ENCODE measurements around the gene CDH5. TPM values are rescaled to one million over a fixed set of nuclear protein-coding genes. Genes with fewer than 3 reads are reported as not detected.
A peak's percentile ranks its signal among the peaks of the same experiment; 100 is the strongest.

The CDH5 gene
- total RNA-seq, 1 donor from 2014 or later: 42.9 TPM

DNA sequence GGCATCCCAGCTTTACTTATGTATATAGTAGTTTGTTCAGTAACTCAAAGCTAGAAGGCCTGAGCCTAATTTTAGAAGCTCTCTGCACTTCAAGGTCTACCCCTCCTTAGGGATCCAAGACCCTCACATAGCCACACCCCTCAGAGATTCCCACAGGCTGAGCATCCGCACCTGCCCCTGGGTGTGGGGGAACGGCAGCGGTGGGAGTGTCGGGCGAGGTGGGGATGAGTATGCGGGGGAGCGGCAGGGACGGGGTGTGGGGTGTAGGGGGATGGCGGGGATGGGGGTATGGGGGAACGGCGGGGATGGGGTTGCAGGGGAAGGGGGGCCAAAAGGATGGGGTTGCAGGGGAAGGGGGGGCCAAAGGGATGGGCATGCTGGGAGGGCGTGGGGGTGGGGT, 35.7 kb downstream of the CDH5 start:
- DNase-seq (no peak), ATAC-seq (ENCODE audit: poor library complexity) (no peak)
- intact Hi-C loops (cut with DNase I): no loop called here

DNA sequence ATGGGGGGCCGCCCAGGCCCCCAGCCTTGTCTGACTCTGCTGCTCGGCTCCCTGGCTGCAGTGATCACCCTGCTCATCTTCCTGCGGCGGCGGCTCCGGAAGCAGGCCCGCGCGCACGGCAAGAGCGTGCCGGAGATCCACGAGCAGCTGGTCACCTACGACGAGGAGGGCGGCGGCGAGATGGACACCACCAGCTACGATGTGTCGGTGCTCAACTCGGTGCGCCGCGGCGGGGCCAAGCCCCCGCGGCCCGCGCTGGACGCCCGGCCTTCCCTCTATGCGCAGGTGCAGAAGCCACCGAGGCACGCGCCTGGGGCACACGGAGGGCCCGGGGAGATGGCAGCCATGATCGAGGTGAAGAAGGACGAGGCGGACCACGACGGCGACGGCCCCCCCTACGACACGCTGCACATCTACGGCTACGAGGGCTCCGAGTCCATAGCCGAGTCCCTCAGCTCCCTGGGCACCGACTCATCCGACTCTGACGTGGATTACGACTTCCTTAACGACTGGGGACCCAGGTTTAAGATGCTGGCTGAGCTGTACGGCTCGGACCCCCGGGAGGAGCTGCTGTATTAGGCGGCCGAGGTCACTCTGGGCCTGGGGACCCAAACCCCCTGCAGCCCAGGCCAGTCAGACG, 36.2 kb downstream of the CDH5 start:
- DNase-seq (no peak), ATAC-seq (ENCODE audit: poor library complexity) (no peak)
- intact Hi-C loops (cut with DNase I): no loop called here

DNA sequence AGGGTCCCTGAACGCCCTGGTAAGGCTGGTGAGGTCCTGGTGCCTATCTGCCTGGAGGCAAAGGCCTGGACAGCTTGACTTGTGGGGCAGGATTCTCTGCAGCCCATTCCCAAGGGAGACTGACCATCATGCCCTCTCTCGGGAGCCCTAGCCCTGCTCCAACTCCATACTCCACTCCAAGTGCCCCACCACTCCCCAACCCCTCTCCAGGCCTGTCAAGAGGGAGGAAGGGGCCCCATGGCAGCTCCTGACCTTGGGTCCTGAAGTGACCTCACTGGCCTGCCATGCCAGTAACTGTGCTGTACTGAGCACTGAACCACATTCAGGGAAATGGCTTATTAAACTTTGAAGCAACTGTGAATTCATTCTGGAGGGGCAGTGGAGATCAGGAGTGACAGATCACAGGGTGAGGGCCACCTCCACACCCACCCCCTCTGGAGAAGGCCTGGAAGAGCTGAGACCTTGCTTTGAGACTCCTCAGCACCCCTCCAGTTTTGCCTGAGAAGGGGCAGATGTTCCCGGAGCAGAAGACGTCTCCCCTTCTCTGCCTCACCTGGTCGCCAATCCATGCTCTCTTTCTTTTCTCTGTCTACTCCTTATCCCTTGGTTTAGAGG, 37.1 kb downstream of the CDH5 start:
- intact Hi-C loops (cut with DNase I): no loop called here
- ATAC-seq (ENCODE audit: poor library complexity): no peak
- no peak for DNase-seq

DNA sequence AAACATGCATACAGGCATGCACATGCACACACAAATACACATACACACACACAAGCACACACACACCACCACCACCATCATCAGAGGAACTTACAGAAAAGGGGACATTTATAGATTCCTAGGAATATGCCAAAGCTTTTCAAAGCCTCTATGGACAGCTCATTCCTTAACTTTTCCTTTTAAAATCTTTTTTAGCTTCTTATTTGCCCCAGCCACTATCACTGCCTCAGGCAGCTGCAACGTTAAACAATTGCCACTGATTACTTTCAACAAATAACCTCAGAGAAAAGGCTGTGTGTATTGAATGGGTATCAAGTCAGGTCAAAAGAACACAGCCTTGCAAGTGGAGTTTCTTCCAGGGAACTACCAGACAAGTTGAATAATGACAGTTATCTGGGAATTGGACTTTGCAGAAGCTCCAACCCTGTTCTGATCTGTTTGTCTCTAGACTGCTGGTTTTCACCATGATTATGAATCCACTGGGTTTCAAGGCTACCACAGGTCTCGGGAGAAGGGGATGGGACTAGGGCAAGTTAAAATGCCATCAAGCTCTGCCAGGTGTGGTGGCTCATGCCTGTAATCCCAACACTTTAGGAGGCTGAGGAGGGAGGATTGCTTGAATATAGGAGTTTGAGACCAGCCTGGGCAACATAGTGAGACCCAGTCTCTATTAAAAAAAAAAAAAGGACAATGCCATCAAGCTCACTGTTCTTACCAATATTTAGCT, 38.7 kb downstream of the CDH5 start:
- ATAC-seq (ENCODE audit: poor library complexity): no peak
- intact Hi-C loops (cut with DNase I): loop anchor here (5.0 kb wide), 1 partner anchor 197 kb away; the partner anchor contains the start of gene CMTM3
- DNase-seq: no peak

DNA sequence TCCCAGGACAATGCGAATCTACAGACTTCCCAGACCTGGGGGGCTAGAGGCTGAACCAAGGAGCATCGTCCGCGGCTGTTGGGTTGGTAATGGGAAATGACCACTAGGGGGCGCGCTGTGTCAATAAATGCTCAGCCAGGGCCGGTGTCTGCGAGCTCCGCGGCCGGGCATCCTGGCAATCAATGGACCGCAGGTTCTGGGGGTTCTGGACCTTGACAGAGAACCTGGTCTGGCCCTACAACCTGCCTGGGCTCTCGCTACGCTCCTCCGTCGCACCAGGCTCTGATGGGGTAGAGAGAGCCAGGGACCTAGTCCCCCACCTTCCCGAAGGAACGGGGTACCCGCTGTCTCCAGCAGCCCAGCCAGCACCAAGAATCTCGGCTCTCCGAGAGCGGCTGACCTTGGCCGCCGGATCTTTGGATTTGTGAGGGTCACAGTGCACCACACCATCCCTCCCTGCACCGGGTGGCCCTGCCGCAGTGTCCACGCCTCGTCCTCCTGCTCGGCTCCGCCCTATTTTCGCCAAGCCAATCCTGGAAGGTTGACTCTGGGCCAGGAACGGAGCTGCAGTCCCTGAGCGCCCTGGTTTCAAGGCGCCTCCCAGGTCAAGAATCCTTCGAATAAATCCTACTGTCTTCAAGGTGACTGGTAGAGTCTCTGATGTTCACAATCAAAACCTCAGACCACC, 40.2 kb downstream of the CDH5 start:
- ATAC-seq (ENCODE audit: poor library complexity): peak; percentile 90
- DNase-seq: peak; percentile 92
- intact Hi-C loops (cut with DNase I): loop anchor here (2.0 to 5.0 kb wide), 2 partner anchors 76 to 196 kb away; partner anchors contain the start of gene CMTM3

DNA sequence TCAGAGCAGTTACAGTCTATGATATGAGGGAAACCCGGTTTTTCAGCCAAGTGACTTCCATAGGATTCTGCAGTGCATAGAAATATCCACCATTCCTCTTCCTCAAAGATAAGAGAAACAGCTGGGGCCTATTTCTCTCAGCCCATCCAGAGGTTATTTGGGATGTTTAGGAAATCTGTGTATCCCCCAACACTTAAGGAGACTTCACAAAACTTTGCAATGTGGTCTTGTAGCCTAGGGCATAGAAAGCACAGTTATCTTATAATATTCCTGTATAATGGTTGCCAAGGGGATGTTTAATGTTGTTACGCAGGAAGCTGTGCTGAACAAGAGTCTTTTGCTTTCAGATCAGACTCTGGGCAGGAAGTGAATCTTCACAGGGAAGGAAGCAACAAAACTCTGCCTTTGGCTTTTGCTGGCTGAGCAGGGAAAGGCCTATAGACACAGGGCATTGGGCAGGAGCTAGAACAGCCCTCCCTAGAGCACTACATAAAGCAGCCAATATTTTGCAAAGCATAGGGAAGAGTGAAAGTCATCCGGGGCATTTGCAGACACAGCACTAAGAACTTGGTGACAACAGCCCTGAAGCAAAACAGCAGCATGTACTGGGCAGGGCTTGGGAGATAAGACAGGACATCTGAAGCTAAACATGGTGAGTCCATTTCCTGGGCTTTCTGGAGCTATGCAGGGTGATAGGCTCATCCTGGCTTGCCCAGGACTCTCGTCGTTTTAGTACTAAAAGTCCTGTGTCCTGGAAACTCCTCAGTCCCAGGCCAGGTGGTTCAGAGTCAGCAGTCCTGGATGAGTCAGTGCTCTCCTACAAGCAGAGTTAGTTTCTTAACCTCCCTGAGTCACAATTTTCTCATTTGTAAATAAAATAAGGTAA, 41.9 kb downstream of the CDH5 start:
- ATAC-seq (ENCODE audit: poor library complexity): peak; percentile 82
- no peak for DNase-seq
- intact Hi-C loops (cut with DNase I): loop anchor here (5.0 kb wide), 1 partner anchor 194 kb away; the partner anchor contains the start of gene CMTM3

DNA sequence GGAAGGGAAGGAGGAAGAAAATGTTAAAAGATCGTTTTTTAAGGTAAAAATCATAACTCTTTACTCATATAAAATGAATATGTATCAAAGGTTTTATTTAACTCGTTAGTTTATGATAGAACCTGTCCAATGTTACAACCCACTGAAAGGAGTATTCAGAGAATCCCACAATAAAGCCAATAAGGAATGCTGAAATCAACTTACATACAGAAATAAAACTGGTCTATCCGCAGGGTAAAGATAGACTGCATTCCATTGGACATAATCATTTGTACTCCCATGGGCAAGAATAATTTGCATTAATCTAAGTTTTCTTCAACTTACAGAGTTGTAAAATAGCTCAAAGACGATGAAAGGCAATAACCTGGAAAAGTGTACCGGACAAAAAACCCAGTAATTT, 42.7 kb downstream of the CDH5 start:
- intact Hi-C loops (cut with DNase I): loop anchor here (5.0 kb wide), 1 partner anchor 193 kb away; the partner anchor contains the start of gene CMTM3
- ATAC-seq (ENCODE audit: poor library complexity) (no peak), DNase-seq (no peak)

DNA sequence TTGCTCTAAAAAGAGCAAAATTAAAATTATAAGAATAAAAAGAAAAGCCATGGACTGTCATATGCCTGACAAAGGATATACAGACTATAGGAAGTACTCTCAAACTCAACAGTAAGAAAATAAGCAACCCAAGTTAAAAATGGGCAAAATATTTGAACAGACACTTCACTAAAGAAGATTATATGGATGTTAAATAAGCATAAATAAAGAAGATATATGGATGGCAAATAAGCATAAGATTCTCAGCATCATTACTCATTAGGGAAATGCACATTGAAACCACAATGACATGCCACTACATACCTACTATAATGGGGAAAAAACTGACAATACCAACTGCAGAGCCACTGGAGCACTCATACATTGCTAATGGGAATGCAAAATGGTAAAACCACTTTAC, 45.7 kb downstream of the CDH5 start:
- intact Hi-C loops (cut with DNase I): no loop called here
- ATAC-seq (ENCODE audit: poor library complexity) (no peak), DNase-seq (no peak)

DNA sequence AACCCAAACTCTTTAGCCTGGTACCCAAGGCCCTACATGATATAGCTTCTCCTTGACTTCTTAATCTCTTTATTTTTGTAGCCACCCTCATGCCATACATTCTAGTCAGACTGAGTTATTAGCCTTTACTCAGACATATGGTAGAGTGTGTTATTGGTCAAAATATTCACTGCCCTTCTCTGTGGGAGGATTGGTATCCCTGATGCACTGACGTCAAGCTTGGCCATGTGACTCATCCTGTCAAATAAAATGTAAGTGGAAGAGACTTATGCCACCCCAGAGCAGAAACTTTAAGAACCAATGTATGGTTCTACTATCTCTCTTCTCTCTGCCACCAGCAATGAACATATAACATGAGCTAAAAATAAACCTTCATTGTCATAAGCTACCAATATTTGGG, 48.4 kb downstream of the CDH5 start:
- DNase-seq (no peak), ATAC-seq (ENCODE audit: poor library complexity) (no peak)
- intact Hi-C loops (cut with DNase I): no loop called here

DNA sequence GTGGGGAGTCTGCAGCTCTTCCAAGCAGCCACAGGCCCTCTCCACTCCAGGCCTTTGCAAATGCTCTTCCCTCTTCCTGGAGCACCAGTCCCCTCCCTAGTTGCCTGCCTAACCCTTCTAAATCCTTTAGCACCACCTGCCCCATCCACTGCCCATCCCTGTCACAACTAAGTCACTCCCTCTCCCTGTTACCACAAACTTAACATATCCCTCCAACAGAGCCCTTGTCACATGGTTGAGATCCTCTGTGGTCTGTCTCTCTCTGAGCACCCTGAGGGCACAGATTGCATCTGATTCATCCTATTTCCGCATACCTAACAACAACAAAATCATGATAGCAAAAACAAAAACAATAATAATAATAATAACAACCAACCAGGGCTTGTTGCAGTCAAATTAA, 49.6 kb downstream of the CDH5 start:
- intact Hi-C loops (cut with DNase I): no loop called here
- no peak for ATAC-seq (ENCODE audit: poor library complexity)
- DNase-seq: no peak

DNA sequence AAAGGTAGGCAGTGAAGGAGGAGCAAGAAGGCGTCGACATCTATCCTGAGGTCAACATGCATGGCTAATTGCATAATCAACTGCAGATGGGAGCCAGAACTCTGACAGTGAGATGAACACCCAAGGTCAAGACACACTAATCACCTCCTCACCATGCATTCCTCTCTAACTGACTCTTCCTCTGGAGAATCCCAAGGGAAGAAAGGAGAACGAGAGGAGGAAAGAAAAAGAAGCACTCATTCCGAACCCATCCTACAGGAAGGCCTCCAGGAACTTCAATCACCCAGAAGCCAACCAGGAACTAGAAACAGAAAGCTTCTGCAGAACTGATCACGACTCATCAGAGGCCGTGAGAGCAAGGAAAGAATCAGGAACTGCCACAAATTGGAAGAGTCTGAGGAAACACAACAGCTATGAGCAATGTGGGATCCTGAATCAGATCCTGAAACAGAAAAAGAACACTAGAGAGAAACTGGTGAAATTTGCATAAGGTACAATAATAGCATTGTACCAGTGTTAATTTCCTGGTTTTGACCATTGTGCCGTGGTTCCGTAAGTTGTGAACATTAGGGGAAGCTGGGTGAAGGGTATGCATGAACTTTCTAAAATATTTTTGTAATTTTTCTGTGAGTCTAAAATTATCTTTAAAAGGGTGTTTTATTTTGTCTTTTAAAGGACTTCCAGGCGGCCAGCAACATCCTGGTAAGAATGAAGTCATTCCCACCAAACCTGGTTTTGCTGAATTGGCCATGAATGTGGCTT, 50.6 kb downstream of the CDH5 start:
- intact Hi-C loops (cut with DNase I): no loop called here
- DNase-seq (no peak), ATAC-seq (ENCODE audit: poor library complexity) (no peak)

DNA sequence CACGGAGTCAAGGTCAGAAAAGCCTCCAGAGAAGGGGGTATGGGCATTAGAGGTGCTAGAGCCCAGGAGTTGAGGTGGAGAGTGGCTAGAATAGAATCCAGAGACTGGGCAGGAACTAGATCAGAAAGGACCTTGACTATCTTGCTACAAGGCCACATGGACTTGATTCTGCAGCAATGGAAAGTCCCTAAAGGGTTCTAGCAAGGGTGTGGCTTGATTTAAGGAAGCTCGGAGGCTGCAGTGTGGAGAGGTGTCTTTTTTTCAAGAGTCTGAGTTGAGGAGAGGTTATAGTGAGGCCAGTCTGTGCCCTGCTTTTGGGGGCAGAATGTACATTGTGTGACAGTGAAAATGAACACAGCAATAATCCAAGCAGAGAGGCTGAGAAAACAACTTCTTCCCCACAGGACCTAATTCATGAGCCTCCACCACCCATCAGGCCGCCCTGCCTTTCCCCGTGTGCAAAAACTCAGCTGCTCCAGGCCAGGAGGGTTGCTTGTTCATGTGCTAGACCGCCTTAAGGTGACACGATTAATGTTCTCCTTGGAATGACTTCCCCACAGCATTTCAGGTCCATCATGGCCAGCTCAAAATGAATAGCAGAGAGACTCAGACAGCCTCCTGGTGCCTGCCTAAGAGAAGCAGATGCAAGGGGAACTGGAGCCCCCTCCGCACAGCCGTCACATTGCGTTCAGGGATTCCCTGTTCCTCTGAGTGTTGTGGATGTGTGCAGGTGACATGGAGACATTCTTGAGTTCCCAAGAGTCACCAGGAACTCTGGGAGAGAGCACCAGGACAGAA, 51.9 kb downstream of the CDH5 start:
- DNase-seq: no peak
- no peak for ATAC-seq (ENCODE audit: poor library complexity)
- intact Hi-C loops (cut with DNase I): no loop called here

DNA sequence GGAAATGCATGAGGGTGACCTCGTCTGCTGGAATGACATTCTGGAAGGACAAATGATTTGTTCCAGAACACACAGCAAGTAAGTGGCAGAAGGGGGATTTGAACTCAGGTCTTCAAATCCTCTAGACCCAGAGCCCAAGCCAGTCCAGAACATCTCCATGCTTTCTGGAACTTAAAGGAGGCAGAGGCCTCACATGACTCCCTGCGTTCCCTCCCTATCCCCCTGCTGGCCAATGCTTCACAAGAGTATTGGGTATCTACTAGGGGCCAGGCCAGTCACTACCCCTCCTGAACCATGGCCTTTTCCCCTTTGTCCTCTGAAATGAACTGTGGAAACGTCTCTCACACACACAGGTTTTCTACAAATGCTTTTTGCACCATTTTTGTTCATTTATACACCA, 53.0 kb downstream of the CDH5 start:
- no peak for DNase-seq
- intact Hi-C loops (cut with DNase I): no loop called here

DNA sequence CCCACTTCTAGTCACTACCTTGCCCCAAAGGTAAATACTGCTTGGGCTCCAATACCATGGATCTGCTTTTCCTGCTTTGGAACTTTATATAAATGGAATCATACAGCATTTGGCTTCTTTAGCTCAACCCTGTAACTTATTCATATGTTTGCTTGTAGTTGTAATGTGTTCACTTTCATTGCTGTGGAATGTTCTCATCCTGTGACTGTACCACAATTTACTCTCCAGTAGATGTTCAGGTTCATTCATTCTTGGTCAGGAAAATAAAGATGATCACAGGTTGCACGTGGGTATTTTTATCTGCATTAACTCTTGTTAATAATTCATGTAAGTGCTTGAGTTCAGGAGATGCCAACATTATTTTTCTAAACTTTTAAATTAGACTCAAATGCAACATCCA, 53.9 kb downstream of the CDH5 start:
- intact Hi-C loops (cut with DNase I): no loop called here
- no peak for ATAC-seq (ENCODE audit: poor library complexity)
- no peak for DNase-seq

More for the DNA sequence above, 53.0 kb downstream of the CDH5 start:
- no peak for ATAC-seq (ENCODE audit: poor library complexity)

DNA sequence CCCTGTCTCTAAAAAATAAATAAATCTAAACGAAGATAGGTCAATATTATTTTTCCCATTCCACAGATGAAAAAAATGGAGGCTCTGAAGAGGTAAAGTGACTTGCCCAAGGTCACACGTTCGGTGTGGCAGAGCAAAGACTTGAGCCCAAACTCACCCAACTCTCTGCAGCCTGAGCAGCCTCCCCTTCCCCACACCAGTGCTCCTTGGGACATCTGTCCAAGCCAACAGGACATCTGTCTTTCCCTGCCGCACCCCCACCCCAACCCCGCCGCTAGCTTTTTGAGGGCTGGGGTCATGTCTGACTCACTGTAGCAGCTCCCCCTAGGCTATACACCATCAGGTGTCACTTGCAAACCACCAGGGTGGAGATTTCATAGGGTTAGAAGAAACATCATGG, 55.4 kb downstream of the CDH5 start:
- intact Hi-C loops (cut with DNase I): no loop called here
- DNase-seq: no peak
- ATAC-seq (ENCODE audit: poor library complexity): no peak

DNA sequence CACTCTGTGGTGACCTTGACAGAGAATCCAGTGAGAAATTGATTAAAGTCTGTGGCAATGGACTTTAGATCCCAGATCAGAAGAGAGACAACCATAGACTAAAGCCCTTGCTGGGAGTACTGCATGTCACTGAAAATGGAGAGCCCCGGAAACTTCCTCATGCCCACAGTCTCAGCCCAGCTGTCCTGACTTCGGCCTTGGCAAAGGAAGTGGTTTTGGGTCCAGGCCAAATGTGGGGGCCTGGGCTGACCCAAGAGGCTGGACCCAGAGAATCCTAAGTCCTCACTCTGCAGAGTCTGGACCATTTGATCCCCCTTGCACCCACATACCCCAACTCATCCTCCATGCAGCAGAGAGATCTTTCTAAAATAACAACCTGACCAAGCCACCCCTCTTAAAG, 55.9 kb downstream of the CDH5 start:
- ATAC-seq (ENCODE audit: poor library complexity) (peak; percentile 25), DNase-seq (peak; percentile 57)
- intact Hi-C loops (cut with DNase I): no loop called here

DNA sequence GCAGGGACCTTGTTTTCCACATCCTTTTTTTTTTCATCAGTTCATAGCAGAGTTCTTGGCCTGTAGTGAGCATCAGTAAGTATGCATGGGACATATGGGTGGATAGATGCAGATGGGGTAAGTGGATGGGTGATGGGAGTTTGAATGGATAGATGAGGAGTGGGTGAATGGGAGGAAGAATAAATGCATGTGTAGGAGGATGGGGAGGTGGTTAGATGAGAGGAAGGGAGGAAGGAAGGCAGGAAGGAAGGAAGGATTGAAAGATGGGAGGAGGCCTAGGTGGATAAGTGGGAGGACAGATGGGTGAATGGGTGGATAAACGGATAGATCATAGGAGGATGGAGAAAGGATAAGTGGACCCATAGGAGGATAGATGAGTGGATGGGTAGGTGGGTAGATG, 56.7 kb downstream of the CDH5 start:
- DNase-seq (no peak), ATAC-seq (ENCODE audit: poor library complexity) (no peak)
- intact Hi-C loops (cut with DNase I): no loop called here

All from Right ventricle myocardium superior (tissue), 1 donor.